SKM-1 treated with dmso at 0.1 percent for 144 hours (cell line): Measurements from ENCODE around the gene TRUB2.
A peak's percentile ranks its signal among the peaks of the same experiment; 100 is the strongest.
"Not testable (repeated sequence)": the region's sequence is repeated elsewhere in the genome, so short reads cannot be mapped to it uniquely, and the experiment has no call there.

Source experiments
- DNase-seq: peaks from one replicate; lab custom pipeline; 2025; ENCODE audit not compliant: unreplicated experiment; lab: John Stamatoyannopoulos, UW

Gene TRUB2

GRCh38 chr9:128341435-128341849 lies 19.2 kb upstream of the TRUB2 start:
- DNase-seq: peak; percentile 60

GRCh38 chr9:128340691-128341434 lies 18.6 kb upstream of the TRUB2 start:
- DNase-seq: no peak

- DNase-seq: peak; percentile 69
Measured at GRCh38 chr9:128339761-128340690, 17.8 kb upstream of the TRUB2 start, which contains the start of gene SLC27A4. SLC27A4 (plus strand) TSS chr9:128340527; CDS start chr9:128343133, 2,606 bp downstream.

GRCh38 chr9:128338852-128339614 lies 16.8 kb upstream of the TRUB2 start:
- DNase-seq: not testable (repeated sequence)

- DNase-seq: no peak
Measured at GRCh38 chr9:128337936-128338335, 15.7 kb upstream of the TRUB2 start.

GRCh38 chr9:128335914-128336313 lies 13.7 kb upstream of the TRUB2 start:
- no peak for DNase-seq

GRCh38 chr9:128335161-128335560 lies 12.9 kb upstream of the TRUB2 start:
- no peak for DNase-seq

GRCh38 chr9:128333451-128333869 lies 11.2 kb upstream of the TRUB2 start:
- DNase-seq: no peak

GRCh38 chr9:128325629-128326028 lies 3.4 kb upstream of the TRUB2 start:
- no peak for DNase-seq

GRCh38 chr9:128324401-128324800 lies 2.2 kb upstream of the TRUB2 start:
- no peak for DNase-seq

- no peak for DNase-seq
Measured at GRCh38 chr9:128323791-128324190, 1.5 kb upstream of the TRUB2 start.

GRCh38 chr9:128323212-128323730 lies 1.0 kb upstream of the TRUB2 start:
- no peak for DNase-seq

- no peak for DNase-seq
Measured at GRCh38 chr9:128321879-128322403, 306 bp downstream of the TRUB2 start.

- DNase-seq: no peak
Measured at GRCh38 chr9:128321343-128321742, 904 bp downstream of the TRUB2 start.

GRCh38 chr9:128317629-128318028 lies 4.6 kb downstream of the TRUB2 start:
- no peak for DNase-seq

- DNase-seq: no peak
Measured at GRCh38 chr9:128316421-128316820, 5.8 kb downstream of the TRUB2 start.

- DNase-seq: no peak
Measured at GRCh38 chr9:128314697-128315096, 7.5 kb downstream of the TRUB2 start.

GRCh38 chr9:128310461-128310860 lies 11.8 kb downstream of the TRUB2 start:
- no peak for DNase-seq

GRCh38 chr9:128309551-128309950 lies 12.7 kb downstream of the TRUB2 start:
- no peak for DNase-seq

- no peak for DNase-seq
Measured at GRCh38 chr9:128304971-128305288, 17.3 kb downstream of the TRUB2 start.
